ENCODE results near the gene ZNF316.

Gene ZNF316

DNA sequence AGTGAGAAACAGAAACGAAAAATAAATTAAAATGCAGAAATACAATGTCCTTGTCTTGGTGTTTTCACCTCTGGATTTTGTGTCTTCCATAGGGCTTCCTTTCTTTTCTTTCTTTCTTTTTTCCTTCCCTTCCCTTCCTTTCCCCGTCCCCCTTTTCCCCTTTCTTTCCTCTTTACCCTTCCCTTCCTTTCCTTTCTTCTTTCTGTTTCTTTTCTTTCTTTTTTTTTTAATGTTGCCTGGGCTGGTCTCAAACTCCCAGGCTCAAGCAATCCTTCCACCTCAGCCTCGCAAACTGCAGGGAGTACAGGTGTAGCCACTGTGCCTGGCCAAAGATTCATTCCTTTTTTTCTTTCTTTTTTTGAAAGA, 12.9 kb upstream of the ZNF316 start:
- Histone ChIP-seq H3K9ac (ENCODE audit: low read length) (no peak overlapping the region), H3K27me3 (replicated peaks; ENCODE audit: insufficient read depth, low read length) (no peaks in the 10 kb centered on the region), H3K79me2 (ENCODE audit: low read length) (no peaks in the 10 kb centered on the region), H3K4me3 (ENCODE audit: low read length) (no peak overlapping the region), H3K36me3 (replicated peaks; ENCODE audit: insufficient read depth, low read length) (no peaks in the 10 kb centered on the region), H4K20me1 (ENCODE audit: insufficient read depth, low read length) (no peaks in the 10 kb centered on the region), H3K27ac (ENCODE audit: low read length) (no peak overlapping the region), H3K9me3 (replicated peaks; ENCODE audit: insufficient read depth, low read length) (no peaks in the 10 kb centered on the region), H3K4me1 (ENCODE audit: low read length) (peaks cover 31% of the 10 kb centered on the region), H3K4me2 (ENCODE audit: low read depth, low read length) (peak overlapping the region; percentile 41; the same call in 1 of the 2 replicates), H3K9me2 (replicated peaks; ENCODE audit: insufficient read depth, low read length) (no peaks in the 10 kb centered on the region), H3F3A (ENCODE audit: insufficient read depth, low read length) (0 out of 2 replicates have a peak, but pooled peaks cover 6% of the 10 kb centered on the region), H2AFZ (ENCODE audit: low read length) (peak overlapping the region; percentile 57)
- DNase-seq = no peak
- no peak for TF ChIP-seq EZH2 (optimal IDR thresholded peaks at IDR 0.05; ENCODE audit: low read depth, low read length)
- TF ChIP-seq, protein P1, sequence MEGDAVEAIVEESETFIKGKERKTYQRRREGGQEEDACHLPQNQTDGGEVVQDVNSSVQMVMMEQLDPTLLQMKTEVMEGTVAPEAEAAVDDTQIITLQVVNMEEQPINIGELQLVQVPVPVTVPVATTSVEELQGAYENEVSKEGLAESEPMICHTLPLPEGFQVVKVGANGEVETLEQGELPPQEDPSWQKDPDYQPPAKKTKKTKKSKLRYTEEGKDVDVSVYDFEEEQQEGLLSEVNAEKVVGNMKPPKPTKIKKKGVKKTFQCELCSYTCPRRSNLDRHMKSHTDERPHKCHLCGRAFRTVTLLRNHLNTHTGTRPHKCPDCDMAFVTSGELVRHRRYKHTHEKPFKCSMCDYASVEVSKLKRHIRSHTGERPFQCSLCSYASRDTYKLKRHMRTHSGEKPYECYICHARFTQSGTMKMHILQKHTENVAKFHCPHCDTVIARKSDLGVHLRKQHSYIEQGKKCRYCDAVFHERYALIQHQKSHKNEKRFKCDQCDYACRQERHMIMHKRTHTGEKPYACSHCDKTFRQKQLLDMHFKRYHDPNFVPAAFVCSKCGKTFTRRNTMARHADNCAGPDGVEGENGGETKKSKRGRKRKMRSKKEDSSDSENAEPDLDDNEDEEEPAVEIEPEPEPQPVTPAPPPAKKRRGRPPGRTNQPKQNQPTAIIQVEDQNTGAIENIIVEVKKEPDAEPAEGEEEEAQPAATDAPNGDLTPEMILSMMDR (IDR thresholded peaks at IDR 0.05; ENCODE audit: low read length) = no peak
- TF ChIP-seq EZH2phosphoT487 (IDR thresholded peaks at IDR 0.05; ENCODE audit: low read length) = no peak

DNA sequence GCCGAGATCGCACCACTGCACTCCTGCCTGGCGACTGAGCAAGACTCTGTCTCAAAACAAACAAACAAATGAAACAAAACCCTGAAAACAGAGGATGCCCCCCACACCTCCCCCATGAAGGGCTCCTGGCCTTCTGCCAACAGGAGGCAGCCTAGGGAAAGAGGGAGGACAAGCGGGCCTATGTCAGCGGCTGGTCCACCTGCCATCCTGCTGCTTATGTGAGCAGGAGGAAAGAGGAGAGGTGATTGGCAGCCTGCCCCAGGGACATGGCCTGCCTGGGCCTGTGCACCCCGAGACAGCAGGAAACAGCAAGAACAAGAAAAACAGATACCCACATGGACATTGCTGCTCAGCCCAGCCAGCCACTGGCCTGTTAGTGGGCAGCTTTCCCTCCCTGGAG, 9.1 kb upstream of the ZNF316 start:
- Histone ChIP-seq H3K9ac (ENCODE audit: low read length) (no peak overlapping the region), H3K27ac (ENCODE audit: low read length) (no peak overlapping the region), H3K4me2 (ENCODE audit: low read depth, low read length) (no peak overlapping the region), H3K4me1 (ENCODE audit: low read length) (peaks cover 9% of the 10 kb centered on the region; the same call in 1 of the 2 replicates), H3F3A (ENCODE audit: insufficient read depth, low read length) (no peaks in the 10 kb centered on the region), H4K20me1 (ENCODE audit: insufficient read depth, low read length) (no peaks in the 10 kb centered on the region), H3K4me3 (ENCODE audit: low read length) (no peak overlapping the region), H3K27me3 (replicated peaks; ENCODE audit: insufficient read depth, low read length) (no peaks in the 10 kb centered on the region), H3K9me3 (replicated peaks; ENCODE audit: insufficient read depth, low read length) (no peaks in the 10 kb centered on the region), H3K79me2 (ENCODE audit: low read length) (no peaks in the 10 kb centered on the region), H3K9me2 (replicated peaks; ENCODE audit: insufficient read depth, low read length) (no peaks in the 10 kb centered on the region), H3K36me3 (replicated peaks; ENCODE audit: insufficient read depth, low read length) (no peaks in the 10 kb centered on the region), H2AFZ (ENCODE audit: low read length) (no peak overlapping the region)
- no peak for DNase-seq
- TF ChIP-seq, protein P1 (IDR thresholded peaks at IDR 0.05; ENCODE audit: low read length) = no peak
- TF ChIP-seq EZH2 (optimal IDR thresholded peaks at IDR 0.05; ENCODE audit: low read depth, low read length) (no peak), EZH2phosphoT487 (IDR thresholded peaks at IDR 0.05; ENCODE audit: low read length) (no peak)

DNA sequence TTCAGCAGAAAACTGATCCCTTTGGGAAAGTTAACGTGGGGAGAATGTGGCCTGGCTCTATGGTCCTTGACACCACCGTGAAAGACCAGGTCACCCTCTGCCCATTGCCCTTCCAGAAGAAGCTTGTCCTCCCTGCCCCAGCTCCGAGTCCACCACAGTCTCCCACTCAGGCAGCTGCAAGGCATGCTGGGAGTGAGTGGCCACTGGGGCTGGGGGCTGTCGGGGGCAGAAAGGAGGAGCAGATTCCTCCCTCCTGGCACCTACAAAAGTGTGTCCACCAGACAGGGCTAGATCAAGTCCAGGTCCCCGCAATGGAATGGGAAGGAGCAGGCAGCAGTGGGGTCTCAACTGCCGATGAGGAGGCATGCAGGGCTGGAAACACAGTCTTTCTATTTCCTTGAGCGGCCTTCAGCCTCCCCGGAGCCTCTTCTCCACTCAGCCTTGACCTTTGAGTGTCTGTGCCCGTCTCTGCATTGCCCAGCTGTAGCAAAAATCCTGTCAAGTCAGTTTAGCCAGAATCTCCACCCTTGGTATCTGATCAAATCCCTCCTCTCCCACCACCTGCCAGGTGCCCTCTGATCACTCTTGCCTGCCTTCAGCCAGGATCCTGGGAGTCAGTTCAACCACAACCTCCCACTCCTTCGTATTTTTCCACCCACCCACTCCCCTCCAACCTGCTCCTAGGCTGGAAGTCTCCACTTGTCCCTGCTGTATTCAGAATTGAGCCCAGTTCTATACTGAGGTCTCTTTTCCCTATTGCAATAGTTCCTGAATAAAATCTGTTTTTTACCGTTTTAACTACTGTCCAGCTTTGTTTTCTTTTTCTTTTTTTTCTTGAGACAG, 6.9 kb upstream of the ZNF316 start:
- no peak for DNase-seq
- Histone ChIP-seq H3K4me1 (ENCODE audit: low read length) (no peaks in the 10 kb centered on the region), H3K27me3 (replicated peaks; ENCODE audit: insufficient read depth, low read length) (no peaks in the 10 kb centered on the region), H3K4me3 (ENCODE audit: low read length) (no peak overlapping the region), H3F3A (ENCODE audit: insufficient read depth, low read length) (no peaks in the 10 kb centered on the region), H4K20me1 (ENCODE audit: insufficient read depth, low read length) (no peaks in the 10 kb centered on the region), H3K27ac (ENCODE audit: low read length) (no peak overlapping the region), H3K9me3 (replicated peaks; ENCODE audit: insufficient read depth, low read length) (no peaks in the 10 kb centered on the region), H3K36me3 (replicated peaks; ENCODE audit: insufficient read depth, low read length) (no peaks in the 10 kb centered on the region), H3K4me2 (ENCODE audit: low read depth, low read length) (no peak overlapping the region), H3K79me2 (ENCODE audit: low read length) (no peaks in the 10 kb centered on the region), H2AFZ (ENCODE audit: low read length) (no peak overlapping the region), H3K9ac (ENCODE audit: low read length) (no peak overlapping the region), H3K9me2 (replicated peaks; ENCODE audit: insufficient read depth, low read length) (no peaks in the 10 kb centered on the region)
- TF ChIP-seq EZH2 (optimal IDR thresholded peaks at IDR 0.05; ENCODE audit: low read depth, low read length) (no peak), EZH2phosphoT487 (IDR thresholded peaks at IDR 0.05; ENCODE audit: low read length) (no peak)
- TF ChIP-seq, protein P1 (IDR thresholded peaks at IDR 0.05; ENCODE audit: low read length) = no peak

All from MM.1S (cell line).